Stomach (tissue), 9 donors: ENCODE measurements around the gene ZNF132. TPM values are rescaled to one million over a fixed set of nuclear protein-coding genes. Genes with fewer than 3 reads are reported as not detected.
"Not testable (repeated sequence)": the region's sequence is repeated elsewhere in the genome, so short reads cannot be mapped to it uniquely, and the experiment has no call there.

ENCODE experiments used
- DNase-seq, 2 donors: peaks; one replicate each; pipeline versions ENCODE4 v3.0.0 to v3.0.0-alpha.2; 2013 to 2019
- H3K27ac ChIP-seq, 5 donors: fragments of 200-600 bp in 4 of 5; sonication (generic) in 4 of 5; one replicate each; pipeline ENCODE4 v1.5.1; 2013 to 2019; ENCODE audit warnings: mild to moderate bottlenecking in 1 of 5, moderate library complexity in 1 of 5
- H3K27me3 ChIP-seq, 3 donors: fragments of 200-600 bp; sonication (generic); one replicate each; pipeline ENCODE4 v1.5.1; 2017 to 2019; ENCODE audit warnings: mixed run types in 1 of 3
- H3K36me3 ChIP-seq, 4 donors: fragments of 200-600 bp; sonication (generic); 1 replicate in 3 of 4; 2 replicates in 1 of 4; pipeline ENCODE4 v1.5.1; 2016 to 2019
- H3K4me1 ChIP-seq, 4 donors: fragments of 200-600 bp; sonication (generic); one replicate each; pipeline ENCODE4 v1.5.1; 2016 to 2019
- H3K4me3 ChIP-seq, 4 donors: fragments of 200-600 bp; sonication (generic) in 3 of 4; one replicate each; pipeline ENCODE4 v1.5.1; 2016 to 2019; ENCODE audit warnings: mild to moderate bottlenecking in 1 of 4
- H3K9me3 ChIP-seq, 4 donors: fragments of 200-600 bp; sonication (generic); one replicate each; pipeline ENCODE4 v1.5.1; 2016 to 2019
- EP300 ChIP-seq: sonication (generic); formaldehyde crosslinking; IDR thresholded peaks from one replicate; pipeline ENCODE4 v1.6.1; 2017; ENCODE audit warnings: antibody characterized with exemption
- POLR2A ChIP-seq, 4 donors: fragments of 450-650 bp; IDR thresholded peaks; one replicate each; pipeline ENCODE4 v1.6.1; 2016; ENCODE audit warnings: antibody characterized with exemption in 4 of 4, control low read depth in 2 of 4, mild to moderate bottlenecking in 1 of 4, moderate library complexity in 1 of 4
- POLR2AphosphoS5 ChIP-seq, 3 donors: sonication (generic); formaldehyde crosslinking; IDR thresholded peaks; one replicate each; pipeline ENCODE4 v1.6.1; 2016; ENCODE audit warnings: antibody characterized with exemption in 3 of 3
- WGBS, 5 donors: extraction: QIAGEN DNeasy Blood & Tissue Kit in 3 of 5; methylation state at CpG; one replicate each; pipeline versions ENCODE4 v1.1.5 to v1.1.7; 2013 to 2018; 5-methylcytosine and 5-hydroxymethylcytosine counted together
- intact Hi-C: fragments of 100-400 bp; cut with DNase I; formaldehyde crosslinking; loops from one replicate; pipeline ENCODE4 v1.15.1; 2023; ENCODE audit warnings: low total_unique reads
- polyA plus RNA-seq, 3 donors: library from polyadenylated mRNA; stranded (reverse); fragments of 200-250 nt; gene quantifications; one replicate each; pipeline ENCODE4 v1.2.3, GENCODE V29; 2013
- total RNA-seq, 5 donors: library from RNA; depleted of rRNA; stranded (reverse); fragments of >200 nt; gene quantifications; one replicate each; pipeline versions ENCODE4 v1.1.0 to v1.2.3, GENCODE V29; 2014 to 2016
- TF ChIP-seq, protein P1 (sequence below), 7 experiments: fragments of 450-650 bp in 4 of 7; fragments of 200-600 bp in 3 of 7; sonication (generic) in 3 of 7; IDR thresholded peaks; one replicate each; pipeline ENCODE4 v1.5.1; 2016 to 2019; ENCODE audit warnings: antibody characterized with exemption in 7 of 7, control low read depth in 2 of 7, mild to moderate bottlenecking in 1 of 7
- donor health status: healthy with polysubstance abuse.
- donor health status: Bipolar disorder and iron deficiency.
- donor health status: healthy.

Gene ZNF132
- total and polyA plus RNA-seq, 8 donors: 0.68 to 8.9 (median 4.6) TPM

GRCh38 chr19:58442986-58443385, 3.0 kb upstream of the ZNF132 start:
- H3K4me3 ChIP-seq, DNase-seq, H3K36me3 ChIP-seq, intact Hi-C loops, H3K27ac ChIP-seq: not testable (repeated sequence)
- WGBS, 5 donors: 84 to 92% (median 89%) methylated on average over 7 of the region's 7 CpGs
- peaks cover 0 to 12% (median 0%) of the 10 kb centered on the region in 3 donors for H3K27me3 ChIP-seq
- peaks cover 10 to 28% (median 14%) of the 10 kb centered on the region in 4 donors for H3K9me3 ChIP-seq
- peaks cover 10 to 23% (median 20%) of the 10 kb centered on the region in 4 donors for H3K4me1 ChIP-seq

GRCh38 chr19:58440556-58440955, 603 bp upstream of the ZNF132 start:
- H3K27me3 ChIP-seq: no peaks in the 10 kb centered on the region
- H3K36me3 ChIP-seq: peaks cover 14 to 30% (median 26%) of the 10 kb centered on the region in 4 donors
- 12 to 40% (median 20%) methylated on average over 14 to 31 of the region's 31 CpGs for WGBS, 5 donors
- TF ChIP-seq, protein P1, sequence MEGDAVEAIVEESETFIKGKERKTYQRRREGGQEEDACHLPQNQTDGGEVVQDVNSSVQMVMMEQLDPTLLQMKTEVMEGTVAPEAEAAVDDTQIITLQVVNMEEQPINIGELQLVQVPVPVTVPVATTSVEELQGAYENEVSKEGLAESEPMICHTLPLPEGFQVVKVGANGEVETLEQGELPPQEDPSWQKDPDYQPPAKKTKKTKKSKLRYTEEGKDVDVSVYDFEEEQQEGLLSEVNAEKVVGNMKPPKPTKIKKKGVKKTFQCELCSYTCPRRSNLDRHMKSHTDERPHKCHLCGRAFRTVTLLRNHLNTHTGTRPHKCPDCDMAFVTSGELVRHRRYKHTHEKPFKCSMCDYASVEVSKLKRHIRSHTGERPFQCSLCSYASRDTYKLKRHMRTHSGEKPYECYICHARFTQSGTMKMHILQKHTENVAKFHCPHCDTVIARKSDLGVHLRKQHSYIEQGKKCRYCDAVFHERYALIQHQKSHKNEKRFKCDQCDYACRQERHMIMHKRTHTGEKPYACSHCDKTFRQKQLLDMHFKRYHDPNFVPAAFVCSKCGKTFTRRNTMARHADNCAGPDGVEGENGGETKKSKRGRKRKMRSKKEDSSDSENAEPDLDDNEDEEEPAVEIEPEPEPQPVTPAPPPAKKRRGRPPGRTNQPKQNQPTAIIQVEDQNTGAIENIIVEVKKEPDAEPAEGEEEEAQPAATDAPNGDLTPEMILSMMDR (IDR thresholded peaks at IDR 0.05): no peak
- TF ChIP-seq EP300 (no peak), POLR2A (IDR thresholded peaks at IDR 0.05) (no peak), POLR2AphosphoS5 (IDR thresholded peaks at IDR 0.05) (no peak)
- intact Hi-C loops: no loop called here
- H3K4me1 ChIP-seq: peaks cover 10 to 23% (median 20%) of the 10 kb centered on the region in 4 donors
- H3K9me3 ChIP-seq: peaks cover 26 to 53% (median 39%) of the 10 kb centered on the region in 4 donors
- DNase-seq: no peak
- peak overlapping the region; percentile 67 to 88 (median 80) for H3K27ac ChIP-seq
- H3K4me3 ChIP-seq: peak overlapping the region; percentile 70 to 95 (median 72)

DNA sequence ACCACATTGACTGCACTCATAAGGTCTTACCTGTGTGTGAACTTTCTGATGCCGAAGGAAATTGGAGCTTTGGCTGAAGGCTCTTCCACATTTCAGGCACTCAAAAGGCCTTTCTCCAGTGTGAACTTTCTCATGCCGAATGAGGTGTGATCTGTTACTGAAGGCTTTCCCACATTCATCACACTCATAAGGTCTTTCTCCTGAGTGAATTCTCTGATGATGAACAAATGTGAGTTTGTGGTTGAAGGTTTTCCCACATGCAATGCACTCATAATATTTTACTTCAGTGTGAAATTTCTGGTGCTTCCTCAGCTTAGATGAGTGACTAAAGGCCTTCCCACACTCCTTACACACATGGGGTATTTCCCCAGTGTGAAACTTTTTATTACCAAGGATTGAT, 5.7 kb downstream of the ZNF132 start:
- peaks cover 79 to 100% (median 99%) of the 10 kb centered on the region in 4 donors for H3K9me3 ChIP-seq
- H3K27me3 ChIP-seq: no peaks in the 10 kb centered on the region
- WGBS, 5 donors: 89 to 98% (median 97%) methylated on average over 2 of the region's 2 CpGs
- no peak overlapping the region for H3K4me3 ChIP-seq
- TF ChIP-seq EP300 (no peak), POLR2AphosphoS5 (IDR thresholded peaks at IDR 0.05) (no peak)
- peaks cover 37 to 92% (median 66%) of the 10 kb centered on the region in 4 donors for H3K36me3 ChIP-seq
- H3K27ac ChIP-seq: no peak overlapping the region
- intact Hi-C loops: no loop called here
- DNase-seq: no peak
- peaks cover 0 to 6% (median 4%) of the 10 kb centered on the region in 4 donors for H3K4me1 ChIP-seq

DNA sequence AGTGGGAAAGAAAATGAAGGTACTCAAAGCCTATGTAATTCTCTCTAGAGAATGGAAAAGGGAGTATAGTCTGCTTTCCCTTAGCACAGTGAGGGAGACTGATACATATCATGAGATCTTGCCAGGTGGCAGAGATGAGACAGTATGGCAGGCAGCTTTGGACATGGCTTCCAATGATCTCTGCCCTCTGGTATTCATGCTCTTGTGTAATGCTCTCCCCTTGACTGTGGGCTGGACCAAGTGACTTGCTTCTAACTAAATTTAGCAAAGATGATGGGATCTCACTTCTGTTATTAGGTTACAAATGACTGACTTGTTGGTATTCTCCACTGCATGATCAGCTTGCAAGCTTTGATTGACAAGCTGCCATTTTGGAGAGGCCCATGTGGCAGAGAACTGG, 10.2 kb downstream of the ZNF132 start:
- TF ChIP-seq POLR2A (IDR thresholded peaks at IDR 0.05): no peak
- TF ChIP-seq POLR2AphosphoS5 (IDR thresholded peaks at IDR 0.05): no peak
- TF ChIP-seq, protein P1 (IDR thresholded peaks at IDR 0.05): no peak
- TF ChIP-seq EP300: no peak
- no peaks in the 10 kb centered on the region for H3K4me1 ChIP-seq
- H3K27ac ChIP-seq: no peak overlapping the region
- DNase-seq: no peak
- peaks cover 15 to 64% (median 32%) of the 10 kb centered on the region in 4 donors for H3K36me3 ChIP-seq
- H3K9me3 ChIP-seq: peaks cover 62 to 100% (median 92%) of the 10 kb centered on the region in 4 donors
- no peaks in the 10 kb centered on the region for H3K27me3 ChIP-seq
- no peak overlapping the region for H3K4me3 ChIP-seq
- intact Hi-C loops: no loop called here

DNA sequence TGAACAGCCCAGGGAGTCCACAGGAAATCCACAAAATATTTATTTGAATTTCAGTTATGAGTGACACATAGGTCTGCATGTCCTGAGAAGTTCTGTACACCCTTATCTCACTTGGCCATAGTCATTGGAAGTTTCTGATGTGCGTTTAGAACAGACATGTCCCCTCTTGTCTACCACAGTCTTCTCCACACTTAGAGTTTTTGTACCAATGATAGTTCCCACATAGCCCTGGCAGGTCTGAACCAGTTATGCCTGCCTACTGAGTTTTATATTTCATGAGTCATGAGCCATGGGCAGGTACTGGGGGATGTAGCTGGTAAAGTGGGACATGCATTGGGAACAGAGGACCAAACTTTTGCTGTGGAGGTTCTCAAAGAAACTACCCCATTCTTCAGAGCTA, 11.3 kb downstream of the ZNF132 start:
- Histone ChIP-seq H3K27ac (no peak overlapping the region), H3K9me3 (peaks cover 51 to 99% (median 82%) of the 10 kb centered on the region in 4 donors), H3K27me3 (no peaks in the 10 kb centered on the region), H3K4me3 (no peak overlapping the region), H3K36me3 (peaks cover 3 to 53% (median 21%) of the 10 kb centered on the region in 4 donors), H3K4me1 (no peaks in the 10 kb centered on the region)
- no peak for TF ChIP-seq POLR2A (IDR thresholded peaks at IDR 0.05)
- TF ChIP-seq, protein P1 (IDR thresholded peaks at IDR 0.05): no peak
- TF ChIP-seq EP300: no peak
- TF ChIP-seq POLR2AphosphoS5 (IDR thresholded peaks at IDR 0.05): no peak
- 70 to 97% (median 75%) methylated on average over 1 of the region's 1 CpG for WGBS, 5 donors
- DNase-seq: no peak
- intact Hi-C loops: no loop called here
